Activated T-helper 17 cell treated with anti-CD3 and anti-CD28 coated beads, Interleukin-2, amount 50 U/mL, for 72 hours (primary cell): ENCODE measurements around the gene MTMR12. TPM values are rescaled to one million over a fixed set of nuclear protein-coding genes. Genes with fewer than 3 reads are reported as not detected.

Experiments
- ATAC-seq: fragments of 150-1000 bp; cut with Tn5 transposase; replicated peaks from 2 replicates; pipeline ENCODE4 v1.10.0; 2021; ENCODE audit warnings: mild to moderate bottlenecking, moderate library complexity
- H3K27ac Mint-ChIP-seq: one replicate; pipeline ENCODE4 v1.8.0; 2022; ENCODE audit warnings: mixed read lengths
- H3K27me3 Mint-ChIP-seq: one replicate; pipeline ENCODE4 v1.8.0; 2022; ENCODE audit warnings: mixed read lengths
- H3K36me3 Mint-ChIP-seq: one replicate; pipeline ENCODE4 v1.8.0; 2022; ENCODE audit warnings: low read depth, mild to moderate bottlenecking, mixed read lengths
- H3K4me1 Mint-ChIP-seq: one replicate; pipeline ENCODE4 v1.8.0; 2022; ENCODE audit warnings: mixed read lengths
- H3K4me3 Mint-ChIP-seq: one replicate; pipeline ENCODE4 v1.8.0; 2022; ENCODE audit warnings: mild to moderate bottlenecking, mixed read lengths
- H3K9me3 Mint-ChIP-seq: one replicate; pipeline ENCODE4 v1.8.0; 2022; ENCODE audit warnings: mixed read lengths
- total RNA-seq, 2 donors: library from RNA; stranded (reverse); gene quantifications; one replicate each; pipeline ENCODE4 v1.2.3, GENCODE V29; 2022

MTMR12 gene
- total RNA-seq = 10 to 100 TPM; 28.4 TPM

GRCh38 chr5:32312595-32313332 lies at the start of gene MTMR12:
MTMR12 (minus strand) TSS chr5:32312939; CDS start chr5:32312838, 101 bp downstream.
- no peaks in the 10 kb centered on the region for H3K9me3 Mint-ChIP-seq
- peak; percentile 97 for ATAC-seq
- no peaks in the 10 kb centered on the region for H3K27me3 Mint-ChIP-seq
- peaks cover 24% of the 10 kb centered on the region for H3K4me1 Mint-ChIP-seq
- peak within 1 kb of the TSS; percentile 87 for H3K27ac Mint-ChIP-seq
- peak within 1 kb of the TSS; percentile 81 for H3K4me3 Mint-ChIP-seq
- peaks cover 20% of the 10 kb centered on the region for H3K36me3 Mint-ChIP-seq

- H3K27me3 Mint-ChIP-seq = no peaks in the 10 kb centered on the region
- ATAC-seq = no peak
- peaks cover 86% of the 10 kb centered on the region for H3K36me3 Mint-ChIP-seq
- no peak overlapping the region for H3K27ac Mint-ChIP-seq
- no peaks in the 10 kb centered on the region for H3K9me3 Mint-ChIP-seq
- no peaks in the 10 kb centered on the region for H3K4me1 Mint-ChIP-seq
- no peak overlapping the region for H3K4me3 Mint-ChIP-seq
These were observed 49.8 kb upstream of the MTMR12 start for GRCh38 chr5:32362527-32362926.

- Mint-ChIP-seq H3K27me3 (no peaks in the 10 kb centered on the region), H3K27ac (no peak overlapping the region), H3K4me1 (no peaks in the 10 kb centered on the region), H3K4me3 (no peak overlapping the region), H3K36me3 (peaks cover 92% of the 10 kb centered on the region), H3K9me3 (no peaks in the 10 kb centered on the region)
- ATAC-seq = no peak
These were observed 48.2 kb upstream of the MTMR12 start for GRCh38 chr5:32360906-32361305.

- ATAC-seq = no peak
- no peak overlapping the region for H3K4me3 Mint-ChIP-seq
- H3K4me1 Mint-ChIP-seq = no peaks in the 10 kb centered on the region
- H3K27me3 Mint-ChIP-seq = no peaks in the 10 kb centered on the region
- peaks cover 92% of the 10 kb centered on the region for H3K36me3 Mint-ChIP-seq
- H3K9me3 Mint-ChIP-seq = no peaks in the 10 kb centered on the region
- H3K27ac Mint-ChIP-seq = no peak overlapping the region
These were observed 45.9 kb upstream of the MTMR12 start for GRCh38 chr5:32358611-32359010.

GRCh38 chr5:32357658-32358057 lies 44.9 kb upstream of the MTMR12 start:
- Mint-ChIP-seq H3K27ac (peak overlapping the region; percentile 38), H3K9me3 (no peaks in the 10 kb centered on the region), H3K4me1 (no peaks in the 10 kb centered on the region), H3K27me3 (no peaks in the 10 kb centered on the region), H3K36me3 (peaks cover 89% of the 10 kb centered on the region), H3K4me3 (no peak overlapping the region)
- ATAC-seq = peak; percentile 47

- H3K27me3 Mint-ChIP-seq = no peaks in the 10 kb centered on the region
- H3K4me1 Mint-ChIP-seq = no peaks in the 10 kb centered on the region
- H3K4me3 Mint-ChIP-seq = no peak overlapping the region
- peaks cover 70% of the 10 kb centered on the region for H3K36me3 Mint-ChIP-seq
- no peak for ATAC-seq
- H3K9me3 Mint-ChIP-seq = no peaks in the 10 kb centered on the region
- no peak overlapping the region for H3K27ac Mint-ChIP-seq
These were observed 42.9 kb upstream of the MTMR12 start for GRCh38 chr5:32355686-32356085.

- H3K27ac Mint-ChIP-seq = no peak overlapping the region
- H3K4me1 Mint-ChIP-seq = no peaks in the 10 kb centered on the region
- no peak for ATAC-seq
- H3K27me3 Mint-ChIP-seq = no peaks in the 10 kb centered on the region
- H3K9me3 Mint-ChIP-seq = peaks cover 2% of the 10 kb centered on the region
- H3K36me3 Mint-ChIP-seq = peaks cover 51% of the 10 kb centered on the region
- no peak overlapping the region for H3K4me3 Mint-ChIP-seq
These were observed 40.7 kb upstream of the MTMR12 start for GRCh38 chr5:32353420-32353819.

- no peaks in the 10 kb centered on the region for H3K27me3 Mint-ChIP-seq
- H3K4me3 Mint-ChIP-seq = no peak overlapping the region
- H3K9me3 Mint-ChIP-seq = peaks cover 3% of the 10 kb centered on the region
- H3K36me3 Mint-ChIP-seq = peaks cover 46% of the 10 kb centered on the region
- ATAC-seq = no peak
- H3K4me1 Mint-ChIP-seq = no peaks in the 10 kb centered on the region
- H3K27ac Mint-ChIP-seq = no peak overlapping the region
These were observed 39.9 kb upstream of the MTMR12 start for GRCh38 chr5:32352685-32353084.

- Mint-ChIP-seq H3K4me3 (no peak overlapping the region), H3K36me3 (no peaks in the 10 kb centered on the region)
- no peak for ATAC-seq
These were observed 34.1 kb upstream of the MTMR12 start for GRCh38 chr5:32346869-32347268.

GRCh38 chr5:32343058-32343672 lies 30.4 kb upstream of the MTMR12 start:
- Mint-ChIP-seq H3K36me3 (no peaks in the 10 kb centered on the region), H3K27ac (no peak overlapping the region), H3K4me3 (no peak overlapping the region), H3K9me3 (peaks cover 3% of the 10 kb centered on the region), H3K4me1 (no peaks in the 10 kb centered on the region), H3K27me3 (no peaks in the 10 kb centered on the region)
- ATAC-seq = no peak

More at GRCh38 chr5:32346869-32347268, 34.1 kb upstream of the MTMR12 start:
- no peaks in the 10 kb centered on the region for H3K27me3 Mint-ChIP-seq
- peaks cover 3% of the 10 kb centered on the region for H3K9me3 Mint-ChIP-seq
- no peak overlapping the region for H3K27ac Mint-ChIP-seq
- no peaks in the 10 kb centered on the region for H3K4me1 Mint-ChIP-seq

GRCh38 chr5:32342656-32343055 lies 29.9 kb upstream of the MTMR12 start:
- H3K27ac Mint-ChIP-seq = no peak overlapping the region
- no peaks in the 10 kb centered on the region for H3K36me3 Mint-ChIP-seq
- no peaks in the 10 kb centered on the region for H3K27me3 Mint-ChIP-seq
- H3K4me1 Mint-ChIP-seq = no peaks in the 10 kb centered on the region
- ATAC-seq = no peak
- peaks cover 3% of the 10 kb centered on the region for H3K9me3 Mint-ChIP-seq
- no peak overlapping the region for H3K4me3 Mint-ChIP-seq

GRCh38 chr5:32339878-32340277 lies 27.1 kb upstream of the MTMR12 start:
- Mint-ChIP-seq H3K4me3 (no peak overlapping the region), H3K27me3 (no peaks in the 10 kb centered on the region), H3K27ac (no peak overlapping the region), H3K4me1 (no peaks in the 10 kb centered on the region), H3K9me3 (peaks cover 3% of the 10 kb centered on the region), H3K36me3 (no peaks in the 10 kb centered on the region)
- ATAC-seq = no peak

GRCh38 chr5:32339198-32339597 lies 26.5 kb upstream of the MTMR12 start:
- H3K4me1 Mint-ChIP-seq = no peaks in the 10 kb centered on the region
- no peak for ATAC-seq
- H3K27ac Mint-ChIP-seq = no peak overlapping the region
- H3K4me3 Mint-ChIP-seq = no peak overlapping the region
- H3K9me3 Mint-ChIP-seq = peaks cover 3% of the 10 kb centered on the region
- no peaks in the 10 kb centered on the region for H3K27me3 Mint-ChIP-seq
- no peaks in the 10 kb centered on the region for H3K36me3 Mint-ChIP-seq

- ATAC-seq = no peak
- Mint-ChIP-seq H3K4me3 (no peak overlapping the region), H3K36me3 (no peaks in the 10 kb centered on the region), H3K27ac (no peak overlapping the region), H3K27me3 (no peaks in the 10 kb centered on the region), H3K4me1 (peaks cover 4% of the 10 kb centered on the region), H3K9me3 (no peaks in the 10 kb centered on the region)
These were observed 20.2 kb upstream of the MTMR12 start for GRCh38 chr5:32332966-32333365.

- Mint-ChIP-seq H3K9me3 (no peaks in the 10 kb centered on the region), H3K4me1 (peaks cover 4% of the 10 kb centered on the region), H3K4me3 (no peak overlapping the region), H3K27ac (no peak overlapping the region), H3K27me3 (no peaks in the 10 kb centered on the region), H3K36me3 (no peaks in the 10 kb centered on the region)
- ATAC-seq = no peak
These were observed 19.6 kb upstream of the MTMR12 start for GRCh38 chr5:32332361-32332760.
